Hepatocyte (in vitro differentiated cells): ENCODE measurements around the gene TH. TPM values are rescaled to one million over a fixed set of nuclear protein-coding genes. Genes with fewer than 3 reads are reported as not detected.

Experiments used
- DNase-seq: peaks from one replicate; pipeline ENCODE4 v3.0.0-alpha.2; 2016; ENCODE audit warnings: low spot score
- H2AFZ ChIP-seq: fragments of 200-600 bp; sonication (generic); 2 replicates; pipeline ENCODE4 v1.6.0; 2016; ENCODE audit warnings: antibody characterized with exemption, mild to moderate bottlenecking
- H3K27ac ChIP-seq: fragments of 200-600 bp; sonication (generic); 2 replicates; pipeline ENCODE4 v1.5.1; 2016; ENCODE audit warnings: mild to moderate bottlenecking
- H3K27me3 ChIP-seq: fragments of 200-600 bp; sonication (generic); 2 replicates; pipeline ENCODE4 v1.6.1; 2016
- H3K36me3 ChIP-seq: fragments of 200-600 bp; sonication (generic); replicated peaks from 2 replicates; pipeline ENCODE4 v1.5.1; 2016; ENCODE audit warnings: low read depth; ENCODE audit not compliant: insufficient read depth
- H3K4me1 ChIP-seq: fragments of 200-600 bp; sonication (generic); 2 replicates; pipeline ENCODE4 v1.5.1; 2016; ENCODE audit warnings: mild to moderate bottlenecking, moderate library complexity; ENCODE audit not compliant: insufficient read depth
- H3K4me2 ChIP-seq: fragments of 200-600 bp; sonication (generic); 2 replicates; pipeline ENCODE4 v1.6.0; 2016
- H3K4me3 ChIP-seq: fragments of 200-600 bp; sonication (generic); 2 replicates; pipeline ENCODE4 v1.5.1; 2016; ENCODE audit warnings: mild to moderate bottlenecking
- H3K79me2 ChIP-seq: fragments of 200-600 bp; sonication (generic); 2 replicates; pipeline ENCODE4 v1.6.0; 2017; ENCODE audit warnings: mild to moderate bottlenecking
- H3K9me2 ChIP-seq: fragments of 200-600 bp; sonication (generic); replicated peaks from 2 replicates; pipeline ENCODE4 v1.6.0; 2017; ENCODE audit warnings: mild to moderate bottlenecking; ENCODE audit not compliant: insufficient read depth
- H3K9me3 ChIP-seq: fragments of 200-600 bp; sonication (generic); 2 replicates; pipeline ENCODE4 v1.5.1; 2016; ENCODE audit warnings: low read depth, mild to moderate bottlenecking
- H4K20me1 ChIP-seq: fragments of 200-600 bp; sonication (generic); 2 replicates; pipeline ENCODE4 v1.6.0; 2016; ENCODE audit warnings: mild to moderate bottlenecking; ENCODE audit not compliant: insufficient read depth, poor library complexity, severe bottlenecking
- CTCF ChIP-seq: fragments of 200-600 bp; sonication (generic); IDR thresholded peaks from 2 replicates; pipeline ENCODE4 v1.5.1; 2016; ENCODE audit warnings: antibody characterized with exemption, mild to moderate bottlenecking; ENCODE audit not compliant: poor library complexity
- EZH2 ChIP-seq: fragments of 200-600 bp; sonication (generic); IDR thresholded peaks from 2 replicates; pipeline ENCODE4 v1.6.1; 2016; ENCODE audit warnings: antibody characterized with exemption, mild to moderate bottlenecking, borderline replicate concordance
- EZH2phosphoT487 ChIP-seq: fragments of 200-600 bp; sonication (generic); IDR thresholded peaks from one replicate; pipeline ENCODE4 v1.6.1; 2018; ENCODE audit warnings: antibody characterized with exemption, mild to moderate bottlenecking, low read depth, moderate library complexity; ENCODE audit not compliant: unreplicated experiment, severe bottlenecking
- WGBS: methylation state at CpG from one replicate; pipeline ENCODE4 v1.1.6; 2016; ENCODE audit warnings: low lambda C conversion rate; ENCODE audit errors: missing lambda C conversion rate; 5-methylcytosine and 5-hydroxymethylcytosine counted together
- polyA plus RNA-seq: library from polyadenylated mRNA; unstranded; fragments of >200 nt; fragmentation: Nextera tagmentation; extraction: Ambion mirVana; gene quantifications from 2 replicates; pipeline ENCODE4 v1.2.1, GENCODE V29; 2016
- total RNA-seq: library from RNA; depleted of rRNA; stranded (reverse); fragments of >200 nt; gene quantifications from 2 replicates; pipeline ENCODE4 v1.2.3, GENCODE V29; 2014

Gene TH
- total and polyA plus RNA-seq, 2 experiments from 2014 or later, result 2.6 to 15.3 TPM

- Histone ChIP-seq H3K9me2 (no peaks in the 10 kb centered on the region), H3K36me3 (no peaks in the 10 kb centered on the region), H3K79me2 (no peaks in the 10 kb centered on the region), H3K4me2 (no peak overlapping the region), H3K27ac (no peak overlapping the region), H3K4me3 (no peak overlapping the region), H3K27me3 (no peaks in the 10 kb centered on the region), H2AFZ (no peak overlapping the region), H3K4me1 (peaks cover 8% of the 10 kb centered on the region), H4K20me1 (no peaks in the 10 kb centered on the region), H3K9me3 (no peaks in the 10 kb centered on the region)
- WGBS, result 84% methylated on average over 29 of the region's 29 CpGs
- no peak for DNase-seq
- no peak for TF ChIP-seq EZH2phosphoT487
- no peak for TF ChIP-seq CTCF
- no peak for TF ChIP-seq EZH2
Observed at GRCh38 chr11:2189938-2190656, 18.5 kb upstream of the TH start.

GRCh38 chr11:2188745-2189144 is 17.1 kb upstream of the TH start:
- Histone ChIP-seq H3K4me1 (peaks cover 8% of the 10 kb centered on the region), H3K4me3 (no peak overlapping the region), H4K20me1 (no peaks in the 10 kb centered on the region), H3K27ac (no peak overlapping the region), H3K9me3 (no peaks in the 10 kb centered on the region), H3K4me2 (no peak overlapping the region), H3K9me2 (no peaks in the 10 kb centered on the region), H3K36me3 (no peaks in the 10 kb centered on the region), H3K27me3 (no peaks in the 10 kb centered on the region), H3K79me2 (no peaks in the 10 kb centered on the region), H2AFZ (no peak overlapping the region)
- DNase-seq, result no peak
- 91% methylated on average over 19 of the region's 19 CpGs for WGBS
- TF ChIP-seq EZH2phosphoT487, result no peak
- TF ChIP-seq EZH2, result no peak
- TF ChIP-seq CTCF, result no peak

GRCh38 chr11:2187280-2187707 is 15.7 kb upstream of the TH start:
- H3K36me3 ChIP-seq, result no peaks in the 10 kb centered on the region
- H3K4me1 ChIP-seq, result peaks cover 8% of the 10 kb centered on the region
- TF ChIP-seq CTCF, result no peak
- no peak for TF ChIP-seq EZH2
- no peak for TF ChIP-seq EZH2phosphoT487
- no peak overlapping the region for H3K27ac ChIP-seq
- no peak overlapping the region for H3K4me2 ChIP-seq
- DNase-seq, result no peak
- no peak overlapping the region for H3K4me3 ChIP-seq
- H3K9me2 ChIP-seq, result no peaks in the 10 kb centered on the region
- H2AFZ ChIP-seq, result no peak overlapping the region
- no peaks in the 10 kb centered on the region for H3K9me3 ChIP-seq
- no peaks in the 10 kb centered on the region for H3K27me3 ChIP-seq
- WGBS, result 91% methylated on average over 7 of the region's 7 CpGs
- no peaks in the 10 kb centered on the region for H4K20me1 ChIP-seq
- H3K79me2 ChIP-seq, result no peaks in the 10 kb centered on the region
